ENCODE measurements around the gene MAD1L1.

The MAD1L1 gene

DNA sequence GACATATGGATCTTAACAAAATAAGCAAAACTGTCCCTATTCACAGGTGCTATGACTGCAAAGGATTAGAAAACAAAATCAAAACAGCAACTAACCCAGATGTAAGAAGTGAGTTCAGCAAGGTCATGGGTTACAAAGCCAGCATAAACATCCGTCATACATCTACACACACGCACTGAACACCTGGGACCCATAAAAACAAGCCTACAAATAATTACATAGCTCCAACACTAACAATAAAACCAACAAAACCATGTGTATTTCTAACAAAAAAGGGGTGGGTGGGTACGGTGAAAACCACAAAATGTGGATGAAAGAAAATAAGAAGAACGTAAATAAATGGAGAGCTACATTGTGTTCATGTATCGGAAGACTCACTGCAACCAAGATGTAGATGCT lies 305.8 kb downstream of the MAD1L1 start:
- DNase-seq (ENCODE audit: low read depth) = no peak

DNA sequence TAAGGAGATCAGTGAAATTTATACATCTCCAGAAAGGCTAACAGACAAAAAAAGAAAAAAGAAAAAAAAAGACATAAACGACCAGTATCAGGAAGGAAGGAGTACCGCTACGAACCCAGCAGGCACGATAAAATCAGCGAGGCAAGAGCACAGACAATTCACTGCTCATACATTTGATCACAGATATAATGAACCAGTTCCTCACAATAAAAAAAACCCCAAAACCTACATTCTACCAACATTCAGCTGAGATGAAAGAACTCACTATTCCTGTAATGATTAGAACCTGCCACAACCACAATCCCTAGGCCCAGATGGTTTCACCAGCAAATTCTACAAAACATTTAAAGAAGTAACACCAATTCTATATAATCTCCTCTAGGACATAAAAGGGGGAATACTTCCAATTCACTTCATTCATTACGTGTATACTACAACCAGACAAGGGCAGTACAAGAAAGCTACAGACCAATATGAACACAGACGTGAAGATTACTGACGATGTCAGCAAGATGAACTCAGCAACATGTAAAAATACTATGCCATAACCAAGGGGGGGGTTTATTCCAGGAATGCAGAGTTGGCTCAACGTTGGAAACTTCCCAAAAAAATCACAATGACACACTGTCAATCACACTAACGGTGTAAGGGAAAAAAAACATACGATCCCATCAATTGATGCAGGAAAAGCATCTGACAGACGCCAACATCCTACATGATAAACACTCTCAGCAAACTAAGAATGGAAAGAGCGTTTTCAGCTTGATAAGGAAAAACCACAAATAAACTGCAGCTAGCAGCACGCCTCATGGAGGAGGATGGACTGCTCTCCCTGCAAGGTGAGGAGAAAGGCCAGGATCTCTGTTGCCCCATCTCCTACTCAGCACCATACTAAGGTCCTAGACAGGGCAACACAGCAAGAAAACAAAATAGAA lies 306.5 kb downstream of the MAD1L1 start:
- DNase-seq (ENCODE audit: low read depth) = no peak

DNA sequence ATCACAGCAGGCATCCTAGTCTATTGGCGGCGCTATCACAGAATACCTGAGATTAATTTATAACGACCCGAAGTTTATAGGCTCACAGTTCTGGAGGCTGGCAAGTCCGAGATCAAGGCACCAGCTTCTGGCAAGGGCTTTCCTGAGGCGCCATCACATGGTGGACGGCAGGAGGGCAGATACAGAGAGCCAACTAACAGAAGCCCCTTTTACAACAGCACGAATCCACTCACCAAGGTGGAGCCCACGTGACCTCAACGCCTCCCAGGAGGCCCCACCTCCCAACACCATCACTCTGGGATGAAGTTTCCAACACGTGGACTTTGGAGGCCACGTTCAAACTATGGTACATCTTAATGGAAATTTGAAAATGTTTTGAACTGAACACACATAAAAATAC lies 307.4 kb downstream of the MAD1L1 start:
- DNase-seq (ENCODE audit: low read depth) = no peak

DNA sequence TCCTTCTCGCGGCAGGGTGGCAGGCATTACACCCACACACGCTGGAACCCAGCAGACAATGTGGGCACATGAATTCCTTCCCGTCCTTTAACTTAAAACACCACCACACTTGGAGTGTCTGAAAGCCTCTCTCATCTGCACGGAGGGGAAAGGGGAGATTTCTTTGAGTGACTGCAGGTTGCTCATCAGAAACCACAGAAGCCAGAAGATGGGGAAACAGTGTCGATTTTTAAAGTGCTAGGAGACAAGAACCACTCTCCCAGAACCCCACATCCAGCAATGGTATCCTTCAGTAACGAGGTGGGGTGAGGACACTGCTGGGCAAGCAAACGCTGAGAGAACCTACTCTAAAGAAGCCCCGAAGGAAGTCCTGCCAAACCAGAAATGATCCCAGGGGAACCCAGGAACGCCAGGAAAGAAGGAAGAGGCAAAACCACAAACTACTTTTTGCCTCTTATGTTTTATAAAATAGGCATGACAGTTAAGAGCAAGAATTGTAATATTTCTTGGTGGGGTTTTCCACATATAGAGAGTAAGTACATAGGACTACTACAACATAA lies 308.4 kb downstream of the MAD1L1 start:
- no peak for DNase-seq (ENCODE audit: low read depth)

DNA sequence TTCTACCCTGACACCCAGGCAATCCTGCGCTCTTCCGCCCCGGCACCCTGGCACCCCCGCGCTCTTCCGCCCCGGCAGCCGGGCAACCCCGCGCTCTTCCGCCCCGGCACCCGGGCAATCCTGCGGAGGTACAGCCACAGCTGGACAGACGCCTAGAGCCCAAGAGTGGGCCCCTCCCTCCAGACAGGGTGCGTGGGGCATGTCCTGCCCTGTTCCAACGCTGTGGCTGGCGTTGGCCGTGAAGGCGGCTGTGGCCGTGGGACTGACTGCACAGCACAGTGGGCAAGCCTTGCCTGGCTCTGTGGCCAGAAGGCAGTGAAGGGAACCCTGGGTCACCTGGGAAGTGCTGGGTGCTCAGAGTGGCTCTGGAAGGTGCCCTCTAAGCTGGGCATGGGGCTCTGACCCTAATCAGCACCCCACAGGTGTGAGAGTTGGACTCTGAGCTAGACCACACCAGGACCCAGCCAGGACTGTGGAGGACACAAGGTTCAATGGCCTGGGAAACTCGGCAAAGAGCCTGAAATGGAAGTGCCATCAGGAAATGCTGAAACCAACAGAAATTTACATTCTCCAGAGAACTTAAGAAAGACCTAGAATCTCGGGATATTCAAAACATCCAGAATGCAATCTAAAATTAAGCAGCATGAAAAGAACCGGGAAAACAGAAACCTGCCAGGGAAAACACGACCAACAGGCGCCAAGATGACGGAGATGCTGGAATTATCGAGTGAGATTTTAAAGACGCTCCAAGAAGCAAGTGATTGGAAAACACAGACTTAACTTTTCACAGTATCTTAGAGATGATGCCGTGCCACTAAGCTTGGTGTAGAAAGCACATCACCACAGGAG lies 309.1 kb downstream of the MAD1L1 start:
- no peak for DNase-seq (ENCODE audit: low read depth)

DNA sequence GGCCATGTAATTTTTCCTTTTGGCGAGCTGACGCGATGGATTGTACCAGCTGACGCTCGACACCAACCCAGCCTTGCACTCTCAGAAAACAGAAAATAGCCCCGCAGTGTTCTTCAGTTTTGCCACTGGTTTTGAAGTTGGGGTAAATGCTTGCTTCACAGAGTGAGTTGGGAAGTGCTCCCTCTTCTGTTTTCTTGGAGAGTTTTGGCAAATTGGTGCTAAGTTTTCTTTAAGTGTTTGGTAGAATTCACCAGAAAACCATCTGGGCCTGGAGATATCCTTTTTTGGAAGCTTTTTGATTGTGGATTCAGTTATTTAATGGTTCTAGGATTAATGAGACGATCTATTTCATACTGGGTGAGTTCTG lies 309.9 kb downstream of the MAD1L1 start:
- DNase-seq (ENCODE audit: low read depth) = no peak

DNA sequence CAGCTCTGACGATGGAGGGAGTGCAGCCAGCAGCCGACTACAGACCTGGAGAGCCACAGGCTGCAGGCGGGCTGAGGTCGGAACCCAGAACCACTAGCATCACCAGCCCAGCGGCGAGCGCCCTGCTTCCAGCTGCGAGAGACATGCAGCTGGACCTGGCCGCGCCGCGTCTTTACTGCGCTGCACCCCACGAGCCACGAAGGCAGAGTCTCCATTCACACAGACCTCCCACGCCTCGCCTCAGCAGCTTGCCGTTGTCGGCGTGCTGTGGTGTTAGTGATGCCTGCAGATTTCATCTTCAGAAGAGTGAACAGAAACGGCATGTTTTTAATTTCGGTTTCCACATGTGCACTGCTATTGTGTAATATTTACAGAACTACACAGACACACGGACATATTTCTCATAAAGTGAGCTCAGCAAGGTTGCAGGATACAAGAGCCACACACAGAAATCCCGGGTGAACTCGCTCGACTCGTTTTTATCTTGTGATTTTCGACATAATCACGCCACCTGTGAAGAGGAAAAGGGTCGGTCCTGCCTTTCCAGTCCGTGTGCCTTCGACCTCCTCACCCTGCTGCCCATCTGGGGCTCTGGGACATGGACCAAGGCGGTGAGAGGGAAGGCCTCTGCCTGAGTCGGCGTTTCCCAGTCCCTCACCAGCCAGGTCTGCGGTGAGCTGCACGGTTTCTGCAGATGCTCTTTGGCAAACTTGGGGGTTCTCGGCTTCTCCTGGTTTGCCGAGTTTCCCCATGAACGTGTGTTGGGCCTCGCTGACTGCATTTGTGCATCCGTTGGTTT lies 310.5 kb downstream of the MAD1L1 start:
- no peak for DNase-seq (ENCODE audit: low read depth)

DNA sequence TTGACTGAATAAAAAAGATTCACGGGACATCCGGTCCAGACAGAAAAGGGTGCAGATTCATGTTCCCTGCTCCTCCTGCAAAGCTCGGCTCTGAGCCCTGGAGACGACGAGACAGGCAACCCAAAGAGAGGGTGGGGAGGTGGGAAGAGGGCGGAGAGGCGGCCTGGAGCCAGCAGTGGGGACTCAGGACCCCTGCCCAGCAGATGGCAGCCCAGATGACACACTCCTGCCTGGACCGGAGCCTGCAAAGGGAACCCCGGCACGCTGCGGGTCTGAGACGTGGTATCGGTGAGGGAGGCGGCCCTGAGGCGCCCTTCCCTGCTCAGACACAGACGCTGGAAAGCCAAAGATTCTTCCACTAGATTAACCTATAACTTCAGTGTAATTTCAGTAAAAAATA lies 311.9 kb downstream of the MAD1L1 start:
- DNase-seq (ENCODE audit: low read depth) = no peak

DNA sequence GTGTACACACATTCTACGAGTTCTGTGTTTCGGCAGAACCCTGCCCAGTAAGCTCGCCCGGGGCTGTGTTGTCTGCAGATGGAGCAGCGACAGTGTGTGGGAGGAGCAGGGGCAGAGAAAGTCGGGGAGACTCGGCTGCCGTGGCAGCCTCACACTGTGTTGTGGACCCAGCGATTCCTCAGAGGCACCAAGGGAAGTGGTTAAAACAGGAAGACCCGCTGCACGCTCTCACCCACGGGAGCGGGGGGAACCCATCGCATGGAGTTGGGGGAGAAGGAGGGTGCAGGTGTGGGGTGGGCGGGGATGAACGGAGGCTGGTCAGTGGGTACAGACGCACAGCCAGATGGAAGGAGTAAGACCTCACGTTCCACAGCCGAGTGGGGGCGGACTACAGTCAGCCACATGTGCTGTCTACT lies 312.5 kb downstream of the MAD1L1 start:
- DNase-seq (ENCODE audit: low read depth) = no peak

DNA sequence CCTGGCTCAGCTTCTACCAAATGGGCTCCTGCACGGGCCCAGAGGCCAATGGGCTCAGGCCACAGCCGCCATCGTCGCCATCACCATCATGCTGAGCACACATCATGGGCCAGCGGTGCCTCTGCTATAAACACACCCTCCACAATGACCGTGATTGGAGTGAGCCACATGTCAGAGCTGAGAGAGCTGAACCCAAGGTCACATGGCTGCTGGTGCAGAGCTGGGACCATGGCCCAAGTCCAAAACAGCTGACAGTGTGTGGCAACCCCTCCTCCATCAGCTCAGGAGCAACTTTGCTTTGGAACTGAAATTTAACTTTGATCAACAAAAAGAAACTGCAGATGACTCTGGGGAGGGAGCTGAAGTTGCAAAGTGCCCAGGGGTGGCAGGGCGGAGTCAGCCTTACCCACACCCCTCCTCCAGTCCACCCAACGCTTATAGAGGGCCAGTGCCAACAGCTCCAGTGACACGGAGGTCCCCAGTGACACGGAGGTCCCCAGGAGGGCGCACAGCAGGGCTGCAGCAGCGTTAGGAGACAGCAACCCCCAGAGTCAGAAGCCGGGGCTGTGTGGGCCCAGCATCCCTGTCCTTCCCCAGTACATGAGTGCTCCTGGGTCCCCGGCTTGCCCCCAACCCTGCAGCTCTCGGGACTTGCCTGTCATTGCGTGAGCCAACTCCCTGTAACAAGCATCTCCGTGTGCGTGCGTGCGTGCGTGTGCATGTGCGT lies 313.0 kb downstream of the MAD1L1 start:
- DNase-seq (ENCODE audit: low read depth) = no peak

DNA sequence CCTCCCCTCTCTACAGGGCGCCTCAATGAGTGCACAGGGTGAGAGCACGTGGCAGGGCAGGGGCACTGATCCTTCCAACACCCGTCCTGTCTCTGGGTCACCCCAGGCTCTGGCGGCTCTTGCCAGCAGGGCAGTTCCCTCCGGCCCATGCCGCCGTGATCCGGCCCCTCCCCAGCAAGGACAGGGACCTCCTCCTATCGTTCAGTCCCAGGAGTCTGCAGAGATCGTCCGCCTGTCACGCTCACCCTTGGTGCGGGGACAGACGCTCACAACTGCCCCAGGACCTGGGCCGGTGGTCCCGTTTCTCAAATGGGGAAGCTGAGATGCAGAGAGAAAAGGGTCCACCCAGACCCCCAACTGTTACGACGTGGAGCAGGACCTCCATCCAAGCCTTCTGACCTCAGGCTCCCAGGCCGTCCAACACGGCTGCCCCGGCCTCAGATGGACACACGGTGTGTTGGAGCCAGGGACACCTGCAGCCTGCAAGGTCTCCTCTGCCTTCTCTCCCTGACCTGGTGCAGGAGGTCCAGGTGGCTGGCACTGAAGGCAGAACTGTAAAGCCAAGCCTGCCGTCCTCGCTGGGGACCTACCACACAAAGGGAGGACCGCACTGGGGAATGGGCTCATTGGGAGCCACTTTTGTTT lies 313.7 kb downstream of the MAD1L1 start:
- no peak for DNase-seq (ENCODE audit: low read depth)

DNA sequence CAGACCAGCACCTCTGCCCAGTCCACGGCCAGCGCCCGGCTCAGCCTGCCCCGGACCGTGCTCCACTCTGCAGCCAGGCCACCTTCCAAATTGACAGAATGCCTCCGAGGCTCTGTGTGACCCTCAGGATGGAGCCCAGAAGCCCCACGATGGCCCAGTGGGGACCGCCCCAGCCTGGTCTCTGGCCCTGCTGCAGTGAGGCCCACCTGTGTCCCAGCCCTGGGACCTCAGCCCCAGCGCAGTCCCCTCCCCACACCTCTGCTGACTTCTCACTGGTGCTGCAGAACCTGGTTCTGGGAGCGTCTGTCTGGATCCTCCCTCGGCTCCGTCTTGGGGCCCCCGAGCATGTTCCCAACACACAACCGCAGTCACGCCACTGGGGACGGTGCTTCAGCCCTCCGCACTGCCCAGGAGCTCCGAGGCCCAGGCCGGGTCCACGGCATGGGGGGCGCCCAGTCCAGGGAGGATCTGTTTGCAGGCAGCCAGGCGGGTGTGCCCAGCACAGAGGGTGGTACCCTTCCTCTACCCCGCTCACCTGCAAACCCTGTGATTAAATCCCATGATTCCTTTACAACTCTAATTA lies 314.6 kb downstream of the MAD1L1 start:
- no peak for DNase-seq (ENCODE audit: low read depth)

DNA sequence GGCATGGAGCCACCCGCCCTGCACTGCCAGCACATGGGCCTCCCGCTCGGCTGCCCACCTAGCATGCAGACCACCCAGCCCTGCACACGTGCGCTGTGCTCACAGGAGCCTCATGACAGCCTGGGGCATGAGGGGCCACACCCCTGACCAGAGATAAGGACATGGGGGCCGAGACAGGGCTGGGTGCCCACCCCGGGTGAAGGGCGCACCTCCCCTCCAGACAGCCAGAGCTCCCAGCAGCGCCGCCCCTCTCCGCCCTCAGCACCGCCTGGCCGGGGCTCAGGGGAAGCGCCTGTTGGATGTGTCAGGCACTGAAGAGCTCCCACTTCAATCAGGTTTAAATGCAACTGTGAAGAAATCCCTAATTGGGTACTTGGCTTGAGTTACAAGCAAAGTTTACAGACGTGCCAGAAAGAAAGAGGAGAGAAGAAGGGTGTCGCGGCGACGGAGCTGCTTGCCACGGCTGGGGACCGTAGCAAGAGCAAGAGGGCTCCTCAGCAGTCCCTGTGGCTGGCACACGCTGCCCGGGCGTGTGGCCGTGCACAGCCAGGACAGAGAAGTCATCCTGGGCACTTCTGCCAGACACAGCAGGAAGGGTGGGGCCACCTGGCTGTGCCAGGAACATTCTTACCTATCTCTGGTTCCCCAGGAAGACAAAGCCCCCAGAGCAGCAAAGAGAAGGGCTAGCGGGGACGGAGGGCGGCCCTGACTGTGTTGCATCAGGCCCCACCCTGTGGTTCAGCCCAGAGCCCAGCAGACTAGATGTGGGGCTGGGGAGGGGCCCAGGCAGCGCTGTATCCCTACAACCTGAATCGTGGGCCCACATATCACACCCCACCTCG lies 315.3 kb downstream of the MAD1L1 start:
- no peak for DNase-seq (ENCODE audit: low read depth)

DNA sequence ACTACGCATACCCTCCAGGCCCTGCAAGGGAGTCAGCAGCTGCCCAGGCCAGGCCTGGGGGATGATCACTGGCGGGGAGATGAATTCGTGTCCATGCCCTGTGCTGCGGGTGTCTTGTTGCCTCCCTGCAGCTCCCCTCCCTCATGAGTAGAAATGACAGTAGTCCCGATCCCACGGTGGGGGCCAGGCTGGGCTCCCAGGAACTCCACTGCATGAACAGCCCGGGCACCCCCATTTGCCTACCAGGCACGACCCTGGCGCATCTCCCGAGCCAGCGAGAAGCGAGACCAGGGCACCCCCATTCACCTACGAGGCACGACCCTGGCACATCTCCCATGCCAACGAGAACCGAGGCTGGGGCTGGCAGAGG lies 316.2 kb downstream of the MAD1L1 start:
- no peak for DNase-seq (ENCODE audit: low read depth)

DNA sequence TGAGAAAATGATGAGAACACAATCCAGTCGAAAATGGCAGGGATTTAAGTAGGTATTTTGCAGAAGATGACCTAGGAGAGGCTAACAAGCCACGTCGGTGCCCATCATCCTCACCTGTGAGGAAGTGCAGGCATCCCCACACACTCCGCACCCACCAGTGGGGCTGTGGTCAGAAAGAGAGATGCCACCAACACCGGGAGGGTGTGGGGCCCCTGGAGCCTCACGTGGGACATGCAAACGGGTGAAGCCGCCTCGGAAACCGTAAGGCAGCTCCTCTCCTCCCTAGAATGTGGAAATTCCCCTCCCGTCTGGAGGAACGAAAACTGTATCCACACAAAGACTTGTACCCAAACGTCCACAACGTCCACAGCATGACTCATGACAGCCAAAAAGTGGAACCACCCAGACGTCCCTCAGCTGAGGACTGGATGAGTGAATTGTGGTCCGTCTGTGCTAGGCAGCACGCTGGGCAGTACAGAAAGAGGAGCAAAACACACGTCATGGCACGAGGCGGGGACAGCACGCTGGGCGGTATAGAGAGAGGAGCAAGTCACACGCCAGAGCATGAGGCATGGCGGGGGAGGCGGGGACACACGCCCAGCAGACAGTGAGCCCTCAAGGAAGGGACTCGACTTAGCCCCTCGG lies 316.7 kb downstream of the MAD1L1 start:
- no peak for DNase-seq (ENCODE audit: low read depth)

DNA sequence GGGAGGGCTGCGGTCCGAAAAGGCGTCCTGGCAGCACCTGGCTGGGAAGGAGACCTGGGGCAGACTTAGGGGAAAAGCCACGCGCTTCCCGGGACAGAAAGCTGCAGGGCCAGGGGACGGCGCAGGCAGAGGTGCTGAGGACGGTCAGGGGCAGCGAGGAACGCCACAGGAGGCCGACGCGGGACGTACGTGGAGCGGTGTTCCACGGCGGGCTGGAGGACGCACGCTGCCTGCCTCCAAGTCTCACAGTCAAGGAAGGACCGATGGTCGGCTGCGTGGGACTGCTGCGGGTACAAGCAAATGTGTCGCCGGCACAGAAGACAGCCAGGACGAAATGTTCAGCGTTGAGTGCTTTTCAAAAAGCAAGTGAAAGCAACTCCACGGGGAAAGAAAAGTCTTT lies 317.4 kb downstream of the MAD1L1 start:
- no peak for DNase-seq (ENCODE audit: low read depth)

DNA sequence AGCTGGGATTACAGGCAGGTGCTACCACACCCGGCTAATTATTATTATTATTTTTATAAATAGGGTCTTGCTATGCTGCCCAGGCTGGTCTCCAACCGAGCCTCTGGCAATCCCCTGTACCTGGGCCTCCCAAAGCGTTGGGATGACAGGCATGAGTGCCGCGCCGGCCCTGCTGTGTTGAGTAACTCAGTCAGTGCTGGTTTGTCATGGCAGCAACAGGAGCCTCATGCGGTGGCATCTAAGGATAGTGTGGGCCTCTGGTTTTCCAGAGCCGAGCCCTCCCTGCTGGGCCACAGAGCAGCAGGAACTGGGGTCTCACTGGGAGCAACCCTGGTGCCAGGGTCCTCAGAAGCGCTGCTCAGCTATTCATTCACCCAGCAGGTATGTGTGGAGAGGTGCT lies 318.0 kb downstream of the MAD1L1 start:
- DNase-seq (ENCODE audit: low read depth) = no peak

DNA sequence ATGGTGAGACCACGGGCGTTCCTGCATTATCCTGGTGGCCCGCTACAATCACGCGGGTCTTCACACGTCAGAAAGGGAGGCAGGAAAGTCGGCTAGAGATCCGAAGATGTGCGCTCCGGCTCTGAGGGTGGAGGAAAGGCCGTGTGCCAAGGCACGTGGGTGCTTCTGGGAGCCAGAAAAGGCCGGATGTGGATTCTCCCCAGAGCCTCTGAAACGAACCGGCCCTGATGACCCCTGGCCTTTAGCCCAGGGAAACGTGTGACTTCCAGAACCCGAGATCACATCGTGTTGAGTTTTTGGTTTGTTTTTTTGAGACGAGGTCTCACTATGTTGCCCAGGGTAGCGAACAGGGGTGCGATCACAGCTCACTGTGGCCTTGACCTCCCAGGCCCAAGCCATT lies 318.4 kb downstream of the MAD1L1 start:
- DNase-seq (ENCODE audit: low read depth) = no peak
